ENCODE results near the gene NR2C2AP. TPM values are rescaled to one million over a fixed set of nuclear protein-coding genes. Genes with fewer than 3 reads are reported as not detected.

NR2C2AP gene
- total and polyA plus RNA-seq, 2 of the 13 experiments (the other 11 are each of a cell fraction or from before 2014, with no cell fraction given) = 12.2 to 26.8 TPM

DNA sequence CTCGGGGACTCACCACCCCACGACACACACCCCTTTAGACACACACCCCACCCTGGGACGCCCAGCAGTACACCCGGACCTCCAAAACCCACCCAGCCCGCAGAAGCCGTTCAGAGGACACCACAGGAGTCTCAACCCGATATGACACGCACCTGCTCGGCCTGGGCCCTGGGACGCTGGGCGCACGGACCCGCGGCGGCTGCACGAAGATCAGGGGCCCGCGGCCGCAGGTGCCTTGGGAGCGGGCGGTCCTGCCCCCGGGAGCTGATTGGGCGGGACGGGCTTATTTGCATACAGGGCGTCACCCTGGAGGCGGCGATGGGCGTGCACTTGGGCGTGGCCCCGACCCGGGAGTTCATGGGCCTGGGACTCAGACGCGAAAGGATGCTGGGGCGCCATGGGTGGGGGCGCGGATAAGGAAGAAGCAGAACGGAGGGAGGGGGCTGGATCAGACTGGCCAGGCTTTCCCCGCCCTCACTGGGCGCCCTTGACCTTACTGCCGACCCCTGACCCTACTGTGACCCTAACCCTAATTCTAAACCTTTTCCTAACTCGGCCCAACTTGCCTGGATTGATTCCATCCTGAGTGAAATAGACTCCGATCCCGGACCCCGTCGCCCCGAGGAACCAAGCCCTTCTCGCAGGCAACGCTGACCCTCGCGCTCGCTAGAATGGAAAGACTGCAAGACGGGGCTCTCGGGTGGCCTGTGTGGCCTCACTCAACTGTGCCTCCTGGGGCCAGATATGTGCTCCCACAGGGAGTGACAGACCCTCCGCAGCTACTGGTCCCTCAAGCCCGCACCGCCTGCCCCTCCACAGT is 33.0 kb downstream of the NR2C2AP start, which contains the start of gene MEF2B (continued):
- TF ChIP-seq TEAD3 (CRISPR knock-in tag; optimal IDR thresholded peaks at IDR 0.05; ENCODE audit: borderline replicate concordance) = no peak
- peak; percentile 75; the same call in 1 of the 2 replicates for TF ChIP-seq KLF12 (CRISPR knock-in tag; IDR thresholded peaks at IDR 0.05; ENCODE audit: borderline replicate concordance)
- no peak for TF ChIP-seq TCF7 (IDR thresholded peaks at IDR 0.05; ENCODE audit: low read depth)
- TF ChIP-seq, protein P1, sequence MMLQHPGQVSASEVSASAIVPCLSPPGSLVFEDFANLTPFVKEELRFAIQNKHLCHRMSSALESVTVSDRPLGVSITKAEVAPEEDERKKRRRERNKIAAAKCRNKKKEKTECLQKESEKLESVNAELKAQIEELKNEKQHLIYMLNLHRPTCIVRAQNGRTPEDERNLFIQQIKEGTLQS (CRISPR knock-in tag; IDR thresholded peaks at IDR 0.05) = no peak
- no peak for TF ChIP-seq NCOA2 (CRISPR knock-in tag; IDR thresholded peaks at IDR 0.05)
- TF ChIP-seq FLYWCH1 (CRISPR knock-in tag; IDR thresholded peaks at IDR 0.05) = no peak
- TF ChIP-seq ATAD3A (CRISPR knock-in tag; IDR thresholded peaks at IDR 0.05) = no peak
- TF ChIP-seq SMAD9 (CRISPR knock-in tag; IDR thresholded peaks at IDR 0.05) = no peak
- TF ChIP-seq STAT5B (CRISPR knock-in tag; IDR thresholded peaks at IDR 0.05) = no peak
- no peak for TF ChIP-seq ZNF20 (CRISPR knock-in tag; IDR thresholded peaks at IDR 0.05)
- TF ChIP-seq ETV5 (CRISPR knock-in tag; IDR thresholded peaks at IDR 0.05; ENCODE audit: borderline replicate concordance) = no peak
- TF ChIP-seq KLF9 (CRISPR knock-in tag; IDR thresholded peaks at IDR 0.05; ENCODE audit: low read depth) = no peak
- TF ChIP-seq, protein P2, sequence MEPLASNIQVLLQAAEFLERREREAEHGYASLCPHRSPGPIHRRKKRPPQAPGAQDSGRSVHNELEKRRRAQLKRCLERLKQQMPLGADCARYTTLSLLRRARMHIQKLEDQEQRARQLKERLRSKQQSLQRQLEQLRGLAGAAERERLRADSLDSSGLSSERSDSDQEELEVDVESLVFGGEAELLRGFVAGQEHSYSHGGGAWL (CRISPR knock-in tag; IDR thresholded peaks at IDR 0.05) = no peak
- TF ChIP-seq KDM3A (CRISPR knock-in tag; IDR thresholded peaks at IDR 0.05; ENCODE audit: low read depth) = no peak
- TF ChIP-seq, protein P3, sequence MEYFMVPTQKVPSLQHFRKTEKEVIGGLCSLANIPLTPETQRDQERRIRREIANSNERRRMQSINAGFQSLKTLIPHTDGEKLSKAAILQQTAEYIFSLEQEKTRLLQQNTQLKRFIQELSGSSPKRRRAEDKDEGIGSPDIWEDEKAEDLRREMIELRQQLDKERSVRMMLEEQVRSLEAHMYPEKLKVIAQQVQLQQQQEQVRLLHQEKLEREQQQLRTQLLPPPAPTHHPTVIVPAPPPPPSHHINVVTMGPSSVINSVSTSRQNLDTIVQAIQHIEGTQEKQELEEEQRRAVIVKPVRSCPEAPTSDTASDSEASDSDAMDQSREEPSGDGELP (IDR thresholded peaks at IDR 0.05; ENCODE audit: borderline replicate concordance, low read depth) = no peak
- TF ChIP-seq, protein P4, sequence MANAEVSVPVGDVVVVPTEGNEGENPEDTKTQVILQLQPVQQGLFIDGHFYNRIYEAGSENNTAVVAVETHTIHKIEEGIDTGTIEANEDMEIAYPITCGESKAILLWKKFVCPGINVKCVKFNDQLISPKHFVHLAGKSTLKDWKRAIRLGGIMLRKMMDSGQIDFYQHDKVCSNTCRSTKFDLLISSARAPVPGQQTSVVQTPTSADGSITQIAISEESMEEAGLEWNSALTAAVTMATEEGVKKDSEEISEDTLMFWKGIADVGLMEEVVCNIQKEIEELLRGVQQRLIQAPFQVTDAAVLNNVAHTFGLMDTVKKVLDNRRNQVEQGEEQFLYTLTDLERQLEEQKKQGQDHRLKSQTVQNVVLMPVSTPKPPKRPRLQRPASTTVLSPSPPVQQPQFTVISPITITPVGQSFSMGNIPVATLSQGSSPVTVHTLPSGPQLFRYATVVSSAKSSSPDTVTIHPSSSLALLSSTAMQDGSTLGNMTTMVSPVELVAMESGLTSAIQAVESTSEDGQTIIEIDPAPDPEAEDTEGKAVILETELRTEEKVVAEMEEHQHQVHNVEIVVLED (CRISPR knock-in tag; IDR thresholded peaks at IDR 0.05; ENCODE audit: borderline replicate concordance) = 0 out of 2 replicates have a peak, but pooled peaks have one; percentile 16
- TF ChIP-seq ZNF761 (CRISPR knock-in tag; conservative IDR thresholded peaks at IDR 0.05) = no peak
- TF ChIP-seq FOXM1 (CRISPR knock-in tag; IDR thresholded peaks at IDR 0.05) = no peak
- TF ChIP-seq ZNF720 (CRISPR knock-in tag; IDR thresholded peaks at IDR 0.05) = no peak
- TF ChIP-seq, protein P5, sequence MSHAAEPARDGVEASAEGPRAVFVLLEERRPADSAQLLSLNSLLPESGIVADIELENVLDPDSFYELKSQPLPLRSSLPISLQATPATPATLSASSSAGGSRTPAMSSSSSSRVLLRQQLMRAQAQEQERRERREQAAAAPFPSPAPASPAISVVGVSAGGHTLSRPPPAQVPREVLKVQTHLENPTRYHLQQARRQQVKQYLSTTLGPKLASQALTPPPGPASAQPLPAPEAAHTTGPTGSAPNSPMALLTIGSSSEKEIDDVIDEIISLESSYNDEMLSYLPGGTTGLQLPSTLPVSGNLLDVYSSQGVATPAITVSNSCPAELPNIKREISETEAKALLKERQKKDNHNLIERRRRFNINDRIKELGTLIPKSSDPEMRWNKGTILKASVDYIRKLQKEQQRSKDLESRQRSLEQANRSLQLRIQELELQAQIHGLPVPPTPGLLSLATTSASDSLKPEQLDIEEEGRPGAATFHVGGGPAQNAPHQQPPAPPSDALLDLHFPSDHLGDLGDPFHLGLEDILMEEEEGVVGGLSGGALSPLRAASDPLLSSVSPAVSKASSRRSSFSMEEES (CRISPR knock-in tag; IDR thresholded peaks at IDR 0.05) = no peak
- TF ChIP-seq SPEN (CRISPR knock-in tag; IDR thresholded peaks at IDR 0.05; ENCODE audit: low read depth) = no peak
- TF ChIP-seq NFRKB (IDR thresholded peaks at IDR 0.05) = no peak
- TF ChIP-seq, protein P6, sequence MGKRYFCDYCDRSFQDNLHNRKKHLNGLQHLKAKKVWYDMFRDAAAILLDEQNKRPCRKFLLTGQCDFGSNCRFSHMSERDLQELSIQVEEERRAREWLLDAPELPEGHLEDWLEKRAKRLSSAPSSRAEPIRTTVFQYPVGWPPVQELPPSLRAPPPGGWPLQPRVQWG (CRISPR knock-in tag; IDR thresholded peaks at IDR 0.05; ENCODE audit: borderline replicate concordance, low read depth) = no peak
- TF ChIP-seq STAG1 (CRISPR knock-in tag; IDR thresholded peaks at IDR 0.05) = no peak

Measured in HepG2 (cell line).